Measurements from ENCODE around the gene ERVV-1.

The ERVV-1 gene

GRCh38 chr19:52990759-52991418, 22.8 kb upstream of the ERVV-1 start:
- Histone ChIP-seq H3K27ac (no peak overlapping the region), H3K4me3 (ENCODE audit: low read depth, low read length) (no peak overlapping the region), H3K36me3 (peaks cover 47% of the 10 kb centered on the region), H3K27me3 (ENCODE audit: insufficient read depth, low read depth, severe bottlenecking) (no peaks in the 10 kb centered on the region), H3K9me3 (ENCODE audit: severe bottlenecking) (peaks cover 2% of the 10 kb centered on the region)
- no peak for TF ChIP-seq CTCF (IDR thresholded peaks at IDR 0.05; ENCODE audit: low read depth, low read length)
- no peak for DNase-seq

GRCh38 chr19:52991484-52991883, 22.2 kb upstream of the ERVV-1 start:
- TF ChIP-seq CTCF (IDR thresholded peaks at IDR 0.05; ENCODE audit: low read depth, low read length): no peak
- peaks cover 2% of the 10 kb centered on the region for H3K9me3 ChIP-seq (ENCODE audit: severe bottlenecking)
- peaks cover 41% of the 10 kb centered on the region for H3K36me3 ChIP-seq
- H3K4me3 ChIP-seq (ENCODE audit: low read depth, low read length): no peak overlapping the region
- no peak for DNase-seq
- H3K27me3 ChIP-seq (ENCODE audit: insufficient read depth, low read depth, severe bottlenecking): no peaks in the 10 kb centered on the region
- H3K27ac ChIP-seq: no peak overlapping the region

- H3K27me3 ChIP-seq (ENCODE audit: insufficient read depth, low read depth, severe bottlenecking): no peaks in the 10 kb centered on the region
- peaks cover 33% of the 10 kb centered on the region for H3K36me3 ChIP-seq
- peak; percentile 36 for DNase-seq
- H3K27ac ChIP-seq: peak overlapping the region; percentile 93
- H3K4me3 ChIP-seq (ENCODE audit: low read depth, low read length): peak overlapping the region; percentile 61
- H3K9me3 ChIP-seq (ENCODE audit: severe bottlenecking): peaks cover 2% of the 10 kb centered on the region
- TF ChIP-seq CTCF (IDR thresholded peaks at IDR 0.05; ENCODE audit: low read depth, low read length): no peak
Measured at GRCh38 chr19:52992109-52993004, 21.4 kb upstream of the ERVV-1 start.

GRCh38 chr19:52993342-52994178, 20.2 kb upstream of the ERVV-1 start:
- peak overlapping the region; percentile 93 for H3K27ac ChIP-seq
- TF ChIP-seq CTCF (IDR thresholded peaks at IDR 0.05; ENCODE audit: low read depth, low read length): peak; percentile 44
- peaks cover 2% of the 10 kb centered on the region for H3K9me3 ChIP-seq (ENCODE audit: severe bottlenecking)
- H3K27me3 ChIP-seq (ENCODE audit: insufficient read depth, low read depth, severe bottlenecking): no peaks in the 10 kb centered on the region
- H3K36me3 ChIP-seq: peaks cover 21% of the 10 kb centered on the region
- peak overlapping the region; percentile 61 for H3K4me3 ChIP-seq (ENCODE audit: low read depth, low read length)
- peak; percentile 91 for DNase-seq

GRCh38 chr19:52995711-52996110, 18.0 kb upstream of the ERVV-1 start:
- Histone ChIP-seq H3K27ac (no peak overlapping the region), H3K27me3 (ENCODE audit: insufficient read depth, low read depth, severe bottlenecking) (no peaks in the 10 kb centered on the region), H3K36me3 (peaks cover 3% of the 10 kb centered on the region), H3K9me3 (ENCODE audit: severe bottlenecking) (peaks cover 2% of the 10 kb centered on the region), H3K4me3 (ENCODE audit: low read depth, low read length) (no peak overlapping the region)
- DNase-seq: no peak
- TF ChIP-seq CTCF (IDR thresholded peaks at IDR 0.05; ENCODE audit: low read depth, low read length): no peak

Data from WERI-Rb-1 (cell line).